Activated gamma-delta T cell treated with Interleukin-2 at 50 U/mL for 16 hours (primary cell): Measurements from ENCODE around the gene NPHP4.

Experiments
- DNase-seq: peaks from one replicate; pipeline ENCODE4 v3.0.0-alpha.2; 2020

The NPHP4 gene

DNA sequence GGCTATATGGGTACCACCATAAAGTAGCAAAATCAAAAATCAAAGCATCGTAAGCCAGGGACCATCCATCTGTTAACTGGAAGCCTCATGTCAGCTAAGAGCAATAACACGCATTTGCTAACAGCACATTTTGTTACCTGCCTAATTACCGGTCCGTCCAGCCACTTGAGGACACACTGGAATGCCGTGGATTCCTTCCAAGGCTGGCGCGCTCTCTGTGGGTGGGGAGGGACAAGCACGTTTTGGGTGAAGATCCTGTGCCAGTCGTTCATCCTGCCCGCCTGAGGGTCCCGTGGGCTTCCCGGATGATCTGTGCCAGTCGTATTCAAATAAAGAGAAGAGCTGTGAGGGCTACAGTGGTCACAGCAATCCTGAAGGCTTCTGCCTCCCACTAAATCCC, 6.2 kb downstream of the NPHP4 start:
- DNase-seq: no peak

GRCh38 chr1:5985250-5985649, 7.0 kb downstream of the NPHP4 start:
- DNase-seq: no peak

DNA sequence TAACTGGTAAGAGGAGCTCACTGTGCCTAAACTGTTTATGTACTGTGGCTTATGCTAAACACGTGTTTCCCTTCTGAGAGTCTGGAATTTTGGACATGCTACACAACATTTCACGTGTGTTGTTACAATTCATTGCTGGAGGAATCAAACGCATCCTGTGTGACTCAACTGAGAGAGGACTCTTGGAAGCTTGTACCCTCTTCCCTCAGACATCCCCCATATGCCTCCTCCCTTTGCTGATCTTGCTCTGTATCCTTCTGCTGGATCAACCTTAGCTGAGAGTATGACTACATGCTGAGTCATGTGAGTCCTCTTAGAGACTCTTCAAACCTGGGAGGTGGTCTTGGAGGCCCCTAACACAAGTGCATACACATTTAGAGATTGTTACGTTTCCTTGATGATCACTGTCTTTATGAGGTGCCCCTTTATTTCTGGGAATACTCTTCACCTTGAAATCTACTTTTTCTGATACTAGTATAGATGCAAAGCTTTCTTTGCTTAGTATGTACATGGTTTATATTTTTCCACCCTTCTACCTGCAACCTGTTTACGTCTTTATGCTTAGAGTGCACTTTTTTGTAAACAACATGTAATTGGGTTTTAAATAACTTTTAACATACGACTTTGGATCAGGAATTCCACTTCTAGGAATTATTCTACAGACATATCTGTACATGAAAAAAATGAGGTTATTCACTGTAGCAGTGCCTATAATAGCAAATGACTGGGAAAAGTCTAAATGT, 8.7 kb downstream of the NPHP4 start:
- no peak for DNase-seq

GRCh38 chr1:5982868-5983267, 9.4 kb downstream of the NPHP4 start:
- no peak for DNase-seq

- no peak for DNase-seq
Measured at GRCh38 chr1:5982276-5982675, 9.9 kb downstream of the NPHP4 start.

GRCh38 chr1:5981009-5981380, 11.2 kb downstream of the NPHP4 start:
- no peak for DNase-seq

- no peak for DNase-seq
Measured at GRCh38 chr1:5980314-5981008, 11.8 kb downstream of the NPHP4 start.

DNA sequence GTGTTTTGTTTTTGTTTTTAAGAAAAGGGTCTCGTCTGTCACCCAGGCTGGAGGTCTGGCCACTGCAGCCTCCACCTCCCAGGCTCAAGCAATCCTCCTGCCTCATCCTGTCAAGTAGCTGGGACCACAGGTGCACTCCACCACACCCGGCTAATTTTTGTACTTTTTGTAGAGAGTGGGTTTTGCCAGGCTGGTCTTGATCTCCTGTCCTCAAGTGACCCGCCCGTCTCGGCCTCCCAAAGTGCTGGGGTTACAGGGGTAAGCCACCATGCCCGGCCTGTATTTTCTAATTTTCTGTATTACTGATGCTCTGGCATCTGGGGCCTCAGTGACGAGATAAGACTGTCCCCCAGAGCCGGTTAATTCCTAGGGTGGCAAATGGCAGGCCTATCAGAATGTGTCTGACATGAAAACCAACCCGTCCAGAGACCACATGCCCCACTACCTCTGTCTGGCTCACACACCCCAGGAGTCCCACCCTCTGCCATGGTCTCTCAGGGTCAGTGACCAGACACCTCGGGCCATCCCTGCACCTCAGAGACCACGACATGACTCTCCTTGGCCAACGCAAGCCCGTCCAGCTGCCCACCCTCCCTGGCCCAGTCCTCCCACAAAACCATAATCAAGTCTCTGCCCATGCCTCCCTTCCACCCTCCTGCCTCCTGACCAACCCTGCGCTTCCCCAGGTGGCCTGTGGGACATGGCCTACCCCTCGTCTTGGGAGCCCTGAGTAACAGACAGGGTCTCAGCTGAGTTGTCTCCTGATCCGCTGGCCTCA, 12.5 kb downstream of the NPHP4 start:
- no peak for DNase-seq

- DNase-seq: no peak
Measured at GRCh38 chr1:5978452-5978851, 13.8 kb downstream of the NPHP4 start.

DNA sequence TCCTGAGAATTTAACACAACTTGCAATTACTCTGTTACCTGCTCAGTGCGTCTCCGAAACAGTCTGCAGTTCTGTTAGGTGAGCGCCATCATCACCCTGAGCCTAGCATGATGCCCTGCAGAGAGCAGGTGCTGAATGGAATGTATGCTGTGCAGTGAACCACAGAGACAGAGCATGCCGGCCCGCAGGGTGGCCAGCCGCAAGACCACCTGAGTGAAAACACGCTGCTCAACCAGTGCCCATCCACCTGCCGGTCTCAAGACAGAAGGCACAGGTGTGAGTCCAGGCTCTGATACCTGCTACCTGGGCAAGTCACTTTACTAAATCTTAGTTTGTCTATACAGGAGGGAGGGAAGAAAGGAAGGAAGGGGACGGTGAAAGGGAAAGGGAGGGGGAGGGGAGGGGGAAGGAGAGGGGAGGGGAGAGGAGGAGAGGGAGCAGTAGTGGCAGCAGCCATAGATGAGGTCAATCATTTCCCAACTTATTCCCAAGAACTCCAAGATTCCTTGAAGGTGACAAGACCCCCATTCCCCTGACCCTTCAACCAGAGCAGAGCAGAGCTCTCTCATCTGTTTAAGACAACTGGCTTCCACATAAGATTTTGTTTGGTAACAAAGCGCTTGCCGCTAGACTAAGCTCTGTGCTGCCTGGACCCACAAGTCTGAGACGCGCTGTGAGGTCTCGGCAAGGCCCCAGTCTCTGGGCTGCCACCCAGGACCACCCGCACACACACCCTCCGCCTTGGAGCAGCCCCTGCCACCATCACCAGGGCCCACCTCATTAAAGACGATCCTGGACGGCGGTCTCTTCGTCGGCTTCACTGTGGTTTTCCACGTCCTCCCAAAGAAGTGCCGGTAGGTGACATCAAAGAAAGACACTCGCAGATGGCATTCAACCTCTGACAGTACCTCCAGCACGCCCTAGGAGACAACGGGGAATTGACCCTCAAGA, 14.5 kb downstream of the NPHP4 start:
- DNase-seq: no peak

DNA sequence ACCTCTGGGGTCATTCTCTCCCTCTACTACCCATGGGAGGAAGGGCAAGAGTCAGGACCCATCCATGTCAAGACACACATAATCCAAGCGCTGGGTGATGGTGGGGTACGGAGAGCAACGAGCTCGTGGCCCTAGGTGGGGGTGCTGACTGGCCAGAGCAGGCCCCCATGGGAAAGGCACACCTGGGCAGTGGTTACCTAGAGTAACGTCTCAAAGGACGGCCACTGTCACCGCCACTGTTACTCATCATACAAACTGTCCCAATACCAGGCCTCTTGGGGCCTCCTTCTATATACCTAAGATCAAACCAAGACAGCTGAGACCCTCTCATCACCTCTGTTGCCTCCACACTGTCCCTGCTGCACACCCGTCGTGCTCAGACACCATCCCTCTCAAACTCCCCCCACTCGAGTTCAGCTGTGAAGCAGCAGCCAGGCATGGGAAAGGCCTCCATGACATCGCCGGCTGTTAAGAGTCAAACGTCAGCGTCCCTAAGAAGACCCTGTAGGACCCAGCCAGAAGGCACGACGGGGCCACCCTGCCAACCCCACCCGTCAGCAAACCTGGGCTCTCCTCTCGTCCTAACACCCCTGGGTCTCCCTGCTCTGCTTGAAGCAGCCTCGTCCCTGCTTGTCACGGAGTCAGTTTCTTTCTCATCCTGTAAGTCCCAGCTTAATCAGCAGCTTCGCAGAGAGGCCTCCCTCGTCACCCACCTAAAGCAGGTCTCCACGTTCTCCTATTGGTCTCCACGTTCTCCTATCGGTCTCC, 15.3 kb downstream of the NPHP4 start:
- DNase-seq: no peak

GRCh38 chr1:5976231-5976630, 16.0 kb downstream of the NPHP4 start:
- DNase-seq: no peak

DNA sequence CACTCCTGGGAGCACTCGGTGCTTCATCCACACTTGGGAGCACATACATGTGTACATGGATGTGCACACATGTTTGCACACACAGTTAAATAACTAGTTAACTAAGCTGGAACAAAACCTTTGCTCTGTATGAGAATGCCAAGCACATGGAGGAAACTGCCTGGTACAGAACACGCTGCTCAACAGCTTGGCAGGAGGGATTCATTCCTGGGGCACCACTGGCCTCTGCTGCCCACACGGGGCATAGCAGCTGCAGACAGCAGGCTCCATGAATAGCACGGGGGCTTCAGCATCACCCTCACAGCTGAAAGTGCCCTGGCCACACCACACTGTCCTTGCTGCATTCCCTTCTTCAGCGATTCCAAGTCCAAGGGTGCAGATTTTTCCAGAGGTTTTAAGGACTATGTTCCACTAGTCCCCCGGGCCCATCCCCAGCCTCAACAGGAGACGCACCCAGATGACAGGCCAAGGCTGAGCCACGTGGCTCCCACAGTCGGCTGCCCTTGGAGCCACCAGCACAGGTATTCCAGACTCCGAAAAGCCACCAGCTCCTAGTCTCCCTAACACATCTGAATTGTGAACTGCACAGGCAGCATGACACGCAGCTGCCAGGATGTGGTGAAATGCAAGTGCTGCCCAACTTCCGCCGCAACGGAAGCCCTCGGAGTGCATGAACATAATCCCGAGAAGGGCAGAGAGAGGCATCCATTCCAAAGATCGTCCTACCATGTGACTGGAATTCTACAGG, 16.9 kb downstream of the NPHP4 start:
- DNase-seq: no peak

DNA sequence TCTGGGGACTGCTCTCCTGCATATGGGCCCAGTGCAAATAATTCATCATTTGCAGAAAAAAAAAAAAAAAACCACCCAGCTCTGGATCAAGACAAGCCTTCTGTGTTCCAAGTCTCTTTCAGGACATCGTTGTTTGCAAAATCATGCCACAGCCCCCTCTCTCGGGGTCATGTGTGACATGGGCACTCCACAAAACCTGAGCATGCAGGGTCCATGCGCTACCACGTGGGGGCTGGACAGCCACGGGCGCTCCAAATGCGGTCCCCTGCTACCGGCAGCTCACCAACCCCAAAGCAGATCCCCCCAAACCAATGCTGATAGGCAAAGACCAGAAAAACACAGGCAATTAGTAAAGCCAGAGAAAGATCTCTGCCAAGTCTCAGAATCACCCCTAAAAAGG, 17.6 kb downstream of the NPHP4 start:
- DNase-seq: no peak

DNA sequence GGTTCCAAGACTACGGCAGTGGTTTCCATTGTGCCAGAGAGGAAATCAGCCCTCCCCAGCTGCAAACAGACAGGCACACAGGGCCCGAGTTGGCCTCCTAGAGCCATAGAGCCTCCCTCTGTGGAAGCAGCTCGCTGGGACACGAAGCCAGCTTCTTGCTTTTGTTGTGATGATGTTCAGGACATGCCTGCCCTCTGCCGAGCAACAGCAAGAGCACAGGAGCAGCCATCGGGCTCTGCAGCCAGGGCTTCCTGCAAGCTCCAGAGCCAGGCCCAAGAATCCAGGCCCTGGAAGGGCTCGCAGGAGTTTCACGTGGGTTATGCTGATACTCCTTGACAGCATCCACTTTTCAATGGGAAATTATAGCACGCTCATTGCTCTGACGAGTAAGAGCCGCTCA, 18.5 kb downstream of the NPHP4 start:
- no peak for DNase-seq

GRCh38 chr1:5972198-5972520, 20.1 kb downstream of the NPHP4 start:
- no peak for DNase-seq

- no peak for DNase-seq
Measured at GRCh38 chr1:5971471-5972197, 20.6 kb downstream of the NPHP4 start.

DNA sequence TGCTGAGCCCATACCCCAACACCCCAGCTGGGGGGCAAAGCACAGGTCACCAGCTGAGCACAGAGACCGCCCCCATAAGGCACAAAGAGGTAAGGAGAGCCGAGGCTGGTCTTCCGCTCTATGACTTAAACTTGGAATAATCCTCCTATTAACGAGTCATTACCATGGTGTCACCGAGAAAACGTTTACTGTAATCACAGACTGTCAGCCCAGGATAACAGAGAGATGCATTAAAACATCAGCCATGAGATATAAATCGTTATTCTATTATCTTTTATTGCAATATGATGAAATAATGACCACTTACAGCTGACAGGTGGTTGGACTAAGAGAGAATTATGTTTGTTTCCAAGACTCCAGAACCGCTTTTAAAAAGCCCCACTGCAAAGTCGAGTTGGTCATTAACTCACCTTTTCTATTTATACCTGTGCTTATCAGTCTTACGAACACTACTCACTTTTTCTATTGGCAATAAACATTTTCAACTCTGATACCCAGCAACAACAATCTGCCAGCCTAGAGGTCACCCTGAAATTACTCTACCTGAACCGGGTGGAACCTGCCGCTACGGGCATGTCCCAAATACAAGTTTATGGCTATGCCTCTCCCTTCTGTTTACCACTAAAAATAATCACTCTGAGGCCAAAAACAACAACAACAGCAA, 21.5 kb downstream of the NPHP4 start:
- DNase-seq: no peak

DNA sequence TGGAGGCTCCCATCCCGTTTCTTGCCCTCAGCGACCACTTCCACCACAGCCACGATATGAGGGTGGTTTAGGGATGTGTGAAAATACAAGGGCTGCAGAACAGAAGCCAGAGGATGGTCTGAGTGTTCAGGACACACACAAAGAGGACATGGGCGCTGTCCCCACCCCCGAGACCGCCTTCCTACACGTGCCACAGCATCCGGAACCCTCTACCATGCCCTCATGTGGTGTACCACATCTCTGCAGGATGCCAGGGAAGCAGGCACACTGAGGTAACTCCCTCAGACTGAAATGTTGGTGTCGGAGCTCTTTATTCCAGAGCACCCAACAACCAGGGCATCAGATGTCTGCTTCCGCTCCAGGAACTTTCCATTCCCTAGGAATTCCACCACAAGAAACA, 23.1 kb downstream of the NPHP4 start:
- no peak for DNase-seq

- no peak for DNase-seq
Measured at GRCh38 chr1:5968161-5968736, 24.0 kb downstream of the NPHP4 start.
